SHP77 treated with DMSO at 0.1 percent for 48 hours (cell line): ENCODE results near the gene LAMTOR1.
"Not testable (repeated sequence)": the region's sequence is repeated elsewhere in the genome, so short reads cannot be mapped to it uniquely, and the experiment has no call there.

ENCODE experiments used
- DNase-seq: peaks from one replicate; lab custom pipeline; 2025; lab: John Stamatoyannopoulos, UW

LAMTOR1 gene

GRCh38 chr11:72102946-72103753 is at the start of gene LAMTOR1:
TSS of gene LAMTOR1 (minus strand) at chr11:72103297. CDS start at chr11:72103224, 73 bp downstream.
- DNase-seq, result peak; percentile 99

GRCh38 chr11:72150882-72151281 is 47.8 kb upstream of the LAMTOR1 start:
- no peak for DNase-seq

DNA sequence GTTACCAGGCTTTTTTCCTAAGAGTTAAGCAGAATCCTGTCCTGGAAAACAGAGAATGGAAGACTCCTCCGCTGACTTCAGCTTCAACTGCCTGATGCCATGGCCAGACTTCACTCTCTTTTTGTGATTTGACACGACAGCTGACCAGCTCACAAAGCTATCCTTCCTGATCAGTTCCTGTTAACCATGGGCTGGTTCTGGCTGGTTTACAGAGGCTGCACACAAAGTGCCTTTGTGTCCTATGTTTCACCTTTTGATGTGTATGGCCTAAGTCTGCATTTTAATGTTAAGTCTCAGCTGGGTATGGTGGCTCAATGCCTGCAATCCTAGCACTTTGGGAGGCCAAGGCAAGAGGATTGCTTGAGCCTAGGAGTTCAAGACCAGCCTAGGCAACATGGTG is 43.5 kb upstream of the LAMTOR1 start:
- no peak for DNase-seq

DNA sequence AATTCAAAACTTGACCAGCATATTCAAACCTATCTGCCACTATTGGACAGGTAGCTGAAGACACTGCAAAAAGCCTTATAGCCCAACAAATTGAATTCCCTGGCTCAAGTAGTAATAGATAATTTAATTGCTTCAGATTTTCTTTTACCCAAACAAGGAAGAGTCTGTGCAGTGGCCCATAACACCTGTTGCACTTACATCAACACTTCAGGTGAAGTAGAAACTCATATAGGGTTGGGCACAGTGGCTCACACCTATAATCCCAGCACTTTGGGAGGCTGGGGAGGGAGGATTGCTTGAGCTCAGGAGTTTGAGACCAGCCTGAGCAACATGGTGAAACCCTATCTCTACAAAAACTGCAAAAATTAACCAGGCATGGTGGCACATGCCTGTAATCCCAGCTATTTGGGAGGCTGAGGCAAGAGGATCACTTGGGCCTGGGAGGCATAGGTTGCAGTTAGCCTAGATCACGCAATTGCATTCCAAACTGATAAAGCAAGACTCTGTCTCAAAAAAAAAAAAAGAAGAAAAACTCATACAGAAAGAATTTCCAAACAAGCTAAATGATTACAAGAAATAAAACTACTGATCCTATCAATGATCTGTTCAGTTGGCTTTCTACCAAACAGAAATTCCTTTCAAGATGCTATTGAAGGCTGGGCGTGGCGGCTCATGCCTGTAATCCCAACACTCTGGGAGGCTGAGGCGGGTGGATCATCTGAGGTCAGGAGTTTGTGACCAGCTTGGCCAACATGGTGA is 41.9 kb upstream of the LAMTOR1 start:
- DNase-seq, result no peak

GRCh38 chr11:72142543-72142942 is 39.4 kb upstream of the LAMTOR1 start:
- not testable (repeated sequence) for DNase-seq

GRCh38 chr11:72142086-72142485 is 39.0 kb upstream of the LAMTOR1 start:
- not testable (repeated sequence) for DNase-seq

DNA sequence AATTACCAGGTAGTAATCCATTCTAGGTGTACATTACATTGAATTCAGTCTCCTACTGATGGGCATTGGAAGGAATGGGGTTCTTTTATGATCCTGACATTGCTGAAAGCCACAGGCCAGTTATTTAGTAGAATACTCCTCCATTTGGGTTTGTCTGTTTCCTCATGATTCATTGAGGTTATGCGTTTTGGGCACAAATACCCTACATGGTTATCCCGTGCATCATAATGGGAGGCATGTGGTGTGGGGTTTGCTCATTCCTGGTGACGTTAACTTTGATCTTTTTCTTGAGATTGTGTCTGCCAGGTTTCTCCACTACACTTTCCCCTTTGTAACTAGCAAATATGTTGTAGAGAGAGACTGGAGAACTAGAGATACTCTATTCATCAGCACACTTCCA is 38.0 kb upstream of the LAMTOR1 start:
- no peak for DNase-seq

- DNase-seq, result no peak
These were observed 37.6 kb upstream of the LAMTOR1 start for GRCh38 chr11:72140661-72141060.

DNA sequence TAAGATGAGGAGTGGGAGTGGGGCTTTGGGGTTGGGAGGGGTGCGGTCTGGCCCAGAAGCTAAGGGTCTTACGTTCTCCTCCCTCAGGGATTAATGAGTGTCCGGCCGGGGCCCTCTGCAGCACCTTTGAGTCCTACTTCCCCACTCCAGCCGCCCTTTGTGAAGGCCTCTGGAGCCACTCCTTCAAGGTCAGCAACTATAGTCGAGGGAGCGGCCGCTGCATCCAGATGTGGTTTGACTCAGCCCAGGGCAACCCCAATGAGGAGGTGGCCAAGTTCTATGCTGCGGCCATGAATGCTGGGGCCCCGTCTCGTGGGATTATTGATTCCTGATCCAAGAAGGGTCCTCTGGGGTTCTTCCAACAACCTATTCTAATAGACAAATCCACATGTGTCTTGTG is 36.4 kb upstream of the LAMTOR1 start:
- DNase-seq, result no peak

- DNase-seq, result no peak
These were observed 35.8 kb upstream of the LAMTOR1 start for GRCh38 chr11:72138821-72139390.

- DNase-seq, result no peak
These were observed 33.7 kb upstream of the LAMTOR1 start for GRCh38 chr11:72136684-72137262.

DNA sequence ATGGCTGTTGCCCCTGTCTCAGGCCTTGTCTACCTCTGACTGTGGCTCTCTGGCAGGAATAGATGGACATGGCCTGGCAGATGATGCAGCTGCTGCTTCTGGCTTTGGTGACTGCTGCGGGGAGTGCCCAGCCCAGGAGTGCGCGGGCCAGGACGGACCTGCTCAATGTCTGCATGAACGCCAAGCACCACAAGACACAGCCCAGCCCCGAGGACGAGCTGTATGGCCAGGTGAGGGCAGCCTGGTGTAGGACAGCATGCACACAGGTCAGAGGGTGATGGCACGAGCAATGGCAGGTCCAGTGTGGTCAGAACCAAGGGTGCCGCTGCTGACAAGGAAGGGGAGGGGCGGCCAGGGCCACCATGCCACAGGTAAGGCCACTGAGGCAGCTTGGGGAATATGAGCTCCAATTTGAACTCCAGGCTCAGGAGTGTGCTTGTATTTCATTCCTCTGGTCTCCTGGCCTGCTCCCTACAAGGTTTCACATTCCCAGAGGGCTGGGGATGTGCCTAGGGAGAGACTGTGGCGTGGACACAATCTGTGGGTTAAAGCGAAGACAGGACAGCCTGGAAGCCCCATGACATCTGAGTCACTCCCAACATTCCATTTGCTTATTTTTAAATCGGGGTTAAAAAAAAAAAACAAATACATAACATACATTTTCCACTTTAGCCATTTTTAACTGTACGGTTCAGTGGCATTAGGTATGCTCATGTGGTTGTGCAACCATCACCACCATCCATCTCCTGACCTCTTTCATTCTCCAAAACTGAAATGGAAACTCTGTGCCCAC is 33.0 kb upstream of the LAMTOR1 start:
- DNase-seq, result no peak

DNA sequence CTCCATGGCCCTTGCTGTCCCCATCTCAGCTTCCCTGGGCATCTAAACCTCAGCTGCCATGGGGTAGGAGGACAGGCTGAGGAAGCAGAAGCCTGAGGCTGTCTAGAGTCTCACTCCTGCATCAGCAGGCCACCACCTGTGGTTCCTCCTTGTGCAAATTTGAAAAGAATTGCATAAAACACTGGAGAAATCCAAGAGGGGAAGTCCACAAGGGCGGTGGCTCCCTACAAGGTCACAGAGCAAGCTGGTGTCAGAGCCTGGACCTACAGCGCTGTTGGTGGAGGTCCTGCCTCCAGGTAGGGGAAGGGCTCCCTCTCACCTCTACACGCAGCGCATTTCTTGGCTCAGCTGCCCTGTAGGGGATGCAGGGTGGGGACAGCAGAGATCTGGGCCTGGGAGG is 32.4 kb upstream of the LAMTOR1 start, which contains the start of gene FOLR3:
TSS of gene FOLR3 (plus strand) at position 253 of the 400 bp plus-strand sequence. CDS start 228 bp downstream, outside the sequence.
- not testable (repeated sequence) for DNase-seq

- DNase-seq, result no peak
These were observed 29.5 kb upstream of the LAMTOR1 start for GRCh38 chr11:72132646-72133045.

GRCh38 chr11:72129381-72129780 is 26.3 kb upstream of the LAMTOR1 start:
- no peak for DNase-seq

DNA sequence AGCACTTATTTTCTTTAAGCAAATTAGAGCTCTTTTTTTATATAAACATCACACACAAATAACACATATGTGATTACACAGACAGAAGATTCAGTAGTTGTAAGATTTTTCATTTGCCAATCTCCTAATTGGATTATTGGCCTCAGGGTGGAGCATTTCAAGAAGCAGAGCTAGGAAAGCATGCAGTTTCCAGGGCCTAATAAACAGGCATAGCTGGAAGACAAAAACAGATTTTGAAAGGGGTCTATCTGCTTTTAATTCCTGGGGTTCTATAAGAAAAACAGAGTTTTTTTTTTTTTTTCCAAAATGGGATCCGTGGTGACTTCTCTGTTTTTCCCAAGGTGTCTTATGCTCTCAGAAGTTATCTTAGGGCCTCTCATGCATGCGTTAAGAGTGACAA is 24.8 kb upstream of the LAMTOR1 start:
- no peak for DNase-seq

GRCh38 chr11:72125956-72126355 is 22.9 kb upstream of the LAMTOR1 start:
- no peak for DNase-seq

DNA sequence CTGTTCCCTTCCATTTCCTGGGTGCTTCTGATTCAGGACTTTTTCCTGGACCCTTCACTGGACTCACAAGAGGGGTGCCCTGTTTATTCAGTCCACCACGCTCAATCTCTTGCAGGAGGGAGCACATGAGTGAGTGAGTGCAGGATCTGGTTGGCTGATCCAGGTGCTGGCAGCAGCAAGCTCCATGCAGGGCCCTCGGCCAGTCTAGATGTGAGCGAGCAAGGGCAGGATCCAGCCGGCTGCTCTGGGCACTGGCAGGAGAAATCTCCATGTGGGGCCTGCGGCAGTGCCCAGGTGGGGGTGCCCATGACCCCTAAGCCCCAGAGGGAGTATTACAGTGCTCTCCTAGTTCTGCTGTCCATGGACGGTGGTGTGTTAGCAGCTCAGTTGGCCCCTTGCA is 20.9 kb upstream of the LAMTOR1 start:
- no peak for DNase-seq

DNA sequence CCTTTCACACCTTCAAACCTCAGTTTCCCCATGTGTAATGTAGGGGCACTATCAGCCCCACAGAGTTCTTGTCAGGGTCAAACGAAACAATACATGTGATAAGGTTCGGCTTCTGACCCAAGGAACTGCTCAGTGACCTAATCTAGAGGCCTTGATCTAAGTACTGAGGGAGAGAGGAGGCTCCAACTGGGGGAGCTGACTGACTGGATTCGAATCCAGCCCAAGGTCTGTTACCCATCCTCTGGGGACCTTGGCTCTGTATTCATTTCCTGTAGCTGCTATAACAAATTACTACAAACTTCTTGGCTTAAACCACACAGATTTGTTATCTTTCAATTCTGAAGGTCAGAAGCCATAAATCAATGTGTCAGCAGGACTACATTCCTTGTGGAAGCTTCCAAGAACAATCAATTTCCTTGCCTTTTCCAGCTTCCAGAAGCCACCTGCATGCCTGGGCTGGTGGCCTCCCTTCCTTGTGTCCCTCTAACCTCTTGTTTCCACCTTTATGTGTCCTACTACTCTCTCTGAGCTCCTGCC is 20.1 kb upstream of the LAMTOR1 start:
- no peak for DNase-seq

- no peak for DNase-seq
These were observed 19.5 kb upstream of the LAMTOR1 start for GRCh38 chr11:72122607-72123006.

DNA sequence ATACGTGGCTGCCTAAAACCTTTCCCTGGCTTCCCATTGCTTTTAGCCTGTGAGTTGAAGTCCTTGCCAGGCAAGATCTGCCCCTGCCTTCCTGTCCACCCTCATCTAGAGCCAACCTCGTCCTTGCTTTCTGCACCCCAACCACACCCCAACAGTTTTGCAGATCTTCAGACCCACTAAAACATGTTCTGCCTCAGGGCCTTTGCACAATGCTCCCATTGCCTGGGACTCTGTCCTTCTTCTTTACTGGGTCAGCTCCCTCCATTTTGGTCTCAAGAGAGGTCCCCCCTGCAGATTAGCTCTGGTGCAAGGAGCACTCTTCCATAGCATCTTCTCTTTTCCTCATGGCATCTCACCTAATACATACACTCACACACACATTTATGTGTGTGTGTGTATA is 17.8 kb upstream of the LAMTOR1 start:
- no peak for DNase-seq
